GM12892 (cell line): ENCODE data around the gene PIK3C2G.

Source experiments
- POLR2A ChIP-seq: IDR thresholded peaks from 2 replicates; pipeline ENCODE4 v1.6.1; 2011; ENCODE audit warnings: low read depth, low read length, control low read depth
- POLR2AphosphoS5 ChIP-seq: IDR thresholded peaks from 2 replicates; pipeline ENCODE4 v1.6.1; 2011; ENCODE audit warnings: low read depth, low read length, control low read depth
- TAF1 ChIP-seq: IDR thresholded peaks from 2 replicates; pipeline ENCODE4 v1.6.1; 2011; ENCODE audit warnings: low read depth, mild to moderate bottlenecking, control low read depth, low read length, borderline replicate concordance

- no peak for TF ChIP-seq POLR2AphosphoS5
- no peak for TF ChIP-seq POLR2A
- no peak for TF ChIP-seq TAF1
Observed at GRCh38 chr12:18684430-18684829, 423.1 kb downstream of the PIK3C2G start.
